GM18873 (cell line): Measurements from ENCODE around the gene TTLL7.
"Not testable (repeated sequence)": the region's sequence is repeated elsewhere in the genome, so short reads cannot be mapped to it uniquely, and the experiment has no call there.

ENCODE experiments used
- ATAC-seq: cut with Tn5 transposase; IDR thresholded peaks from one replicate; pipeline ENCODE4 v1.9.1; 2021; ENCODE audit warnings: mild to moderate bottlenecking, moderate library complexity, moderate number of reproducible peaks; ENCODE audit not compliant: unreplicated experiment, low FRiP score

TTLL7 gene

DNA sequence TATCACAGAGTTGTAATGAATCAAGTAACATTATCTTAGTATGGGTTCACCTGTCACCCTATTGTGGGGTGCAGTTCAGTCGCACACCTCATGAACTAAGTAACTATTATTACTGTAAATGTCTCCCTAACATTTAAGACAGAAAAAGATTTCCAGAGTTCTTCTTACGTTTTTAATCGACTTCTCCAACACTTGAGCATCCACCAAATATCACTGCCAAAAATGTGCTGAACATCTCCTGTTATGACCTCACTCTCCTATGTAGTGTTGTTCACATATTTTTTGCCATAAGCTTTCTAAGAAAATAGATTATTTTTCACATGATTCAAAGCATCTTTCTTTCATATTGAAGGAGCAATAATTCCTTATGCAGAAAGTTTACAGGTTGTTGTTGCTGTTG lies 1.3 kb downstream of the TTLL7 start:
- ATAC-seq: no peak

GRCh38 chr1:83996621-83997020 lies 2.3 kb downstream of the TTLL7 start:
- no peak for ATAC-seq

DNA sequence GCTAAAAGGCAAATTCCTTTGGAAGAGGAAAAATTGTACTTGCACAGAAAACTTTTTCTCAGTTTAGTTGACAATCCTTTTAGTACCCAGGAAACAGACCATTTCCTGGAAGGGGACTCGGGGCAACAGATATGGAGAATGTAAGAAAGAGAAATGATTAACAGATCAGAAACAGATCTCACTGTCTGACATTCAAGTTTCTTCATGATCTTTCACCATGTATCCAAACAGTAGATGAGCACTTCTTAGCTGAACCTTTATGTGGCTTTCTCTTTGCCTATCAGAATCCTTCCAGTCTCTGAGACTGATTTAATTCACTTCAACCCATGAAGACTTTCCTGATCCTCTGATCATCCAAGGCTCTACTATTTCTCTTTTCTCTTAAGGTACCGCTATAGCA lies 2.7 kb downstream of the TTLL7 start:
- no peak for ATAC-seq

GRCh38 chr1:83995649-83996048 lies 3.3 kb downstream of the TTLL7 start:
- no peak for ATAC-seq

GRCh38 chr1:83994111-83994510 lies 4.8 kb downstream of the TTLL7 start:
- no peak for ATAC-seq

- no peak for ATAC-seq
Observed at GRCh38 chr1:83990734-83991133, 8.2 kb downstream of the TTLL7 start.

DNA sequence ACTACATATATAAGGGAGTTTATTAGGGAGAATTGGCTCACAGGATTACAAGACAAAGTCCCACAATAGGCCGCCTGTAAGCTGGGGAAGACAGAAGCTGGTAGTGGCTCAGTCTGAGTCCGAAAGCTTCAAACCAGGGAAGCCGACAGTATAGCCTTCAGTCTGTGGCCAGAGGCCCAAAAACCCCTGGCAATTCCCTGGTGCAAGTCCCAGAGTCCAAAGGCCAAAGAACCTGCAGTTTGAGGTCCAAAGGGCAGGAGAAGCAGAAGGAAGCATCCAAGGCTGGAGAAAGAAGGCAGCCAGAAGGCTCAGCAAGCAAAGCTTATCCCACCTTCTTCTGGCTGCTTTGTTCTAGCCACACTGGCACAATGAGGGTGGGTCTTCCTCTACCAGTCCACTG lies 13.9 kb downstream of the TTLL7 start:
- ATAC-seq: no peak

DNA sequence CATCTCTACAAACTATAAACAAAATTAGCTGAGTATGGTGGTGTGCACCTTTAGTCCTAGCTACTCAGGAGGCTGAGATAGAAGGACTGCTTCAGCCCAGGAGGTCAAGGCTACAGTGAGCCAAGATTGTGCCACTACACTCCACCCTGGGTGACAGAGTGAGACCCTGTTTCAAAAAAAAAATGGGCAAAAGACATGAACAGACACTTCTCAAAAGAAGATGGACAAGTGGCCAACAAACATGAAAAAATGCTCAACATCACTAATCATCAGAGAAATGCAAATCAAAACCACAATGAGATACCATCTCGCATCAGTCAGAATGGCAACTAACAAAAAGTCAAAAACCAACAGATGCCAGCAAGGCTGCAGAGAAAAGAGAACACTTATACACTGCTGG lies 15.0 kb downstream of the TTLL7 start:
- ATAC-seq: not testable (repeated sequence)

GRCh38 chr1:83978056-83978455 lies 20.9 kb downstream of the TTLL7 start:
- ATAC-seq: no peak

DNA sequence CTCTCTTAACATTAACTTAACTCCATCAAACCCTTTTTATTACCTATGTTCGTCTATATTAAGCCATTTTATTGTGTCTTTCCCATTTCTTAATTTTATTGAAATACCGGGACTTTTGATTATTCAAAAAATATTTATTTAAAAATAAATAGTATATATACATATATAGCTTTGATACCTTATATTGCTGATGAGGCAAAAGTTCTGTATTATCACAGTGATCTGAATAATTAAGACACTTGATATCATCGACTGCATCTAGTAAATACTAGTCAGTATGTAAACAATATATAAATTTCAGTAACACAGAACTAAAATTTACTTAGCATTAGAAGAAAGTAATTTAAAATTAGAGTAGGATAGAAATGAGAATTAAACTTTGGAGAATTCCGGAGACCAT lies 22.0 kb downstream of the TTLL7 start:
- no peak for ATAC-seq

DNA sequence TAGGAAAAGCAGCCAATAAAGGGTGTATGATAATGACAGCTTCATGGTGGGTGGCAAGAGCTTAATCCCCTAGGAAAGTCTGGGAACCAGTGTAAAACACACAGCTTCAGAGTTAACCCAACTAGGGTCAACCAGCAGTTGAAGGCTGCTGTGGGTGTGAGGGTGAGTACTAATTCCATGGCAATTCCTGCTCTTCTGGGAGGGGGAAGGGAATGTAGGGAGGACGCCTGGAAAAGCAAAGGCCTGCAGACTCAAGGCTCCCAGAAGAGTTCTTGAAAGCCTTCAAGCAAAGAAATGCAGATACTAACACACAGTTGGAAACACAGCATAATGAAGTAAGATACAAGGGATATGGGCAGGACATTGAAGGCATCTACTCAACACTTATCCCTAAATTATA lies 28.1 kb downstream of the TTLL7 start:
- no peak for ATAC-seq

GRCh38 chr1:83970114-83970513 lies 28.8 kb downstream of the TTLL7 start:
- ATAC-seq: no peak

- no peak for ATAC-seq
Observed at GRCh38 chr1:83967336-83967735, 31.6 kb downstream of the TTLL7 start.

DNA sequence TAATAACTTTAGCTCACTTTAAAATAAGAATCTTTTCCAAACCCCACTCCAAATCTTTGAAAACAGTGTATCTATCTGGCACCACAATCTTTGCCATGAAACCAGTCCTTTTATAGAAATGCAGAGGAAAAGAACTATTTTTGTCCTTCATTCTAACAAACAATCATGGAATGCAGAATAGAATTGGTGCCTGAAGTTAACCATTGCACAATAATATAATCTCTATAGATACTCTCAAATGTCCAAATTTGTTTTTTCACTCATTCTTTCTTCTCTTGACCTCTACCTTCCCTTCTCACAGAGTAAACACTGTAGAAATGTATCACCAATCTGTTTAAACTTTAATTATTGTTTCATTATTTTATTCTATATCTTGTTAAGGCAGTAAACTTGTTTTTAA lies 34.8 kb downstream of the TTLL7 start:
- ATAC-seq: no peak

- ATAC-seq: no peak
Observed at GRCh38 chr1:83961571-83962295, 37.2 kb downstream of the TTLL7 start.

DNA sequence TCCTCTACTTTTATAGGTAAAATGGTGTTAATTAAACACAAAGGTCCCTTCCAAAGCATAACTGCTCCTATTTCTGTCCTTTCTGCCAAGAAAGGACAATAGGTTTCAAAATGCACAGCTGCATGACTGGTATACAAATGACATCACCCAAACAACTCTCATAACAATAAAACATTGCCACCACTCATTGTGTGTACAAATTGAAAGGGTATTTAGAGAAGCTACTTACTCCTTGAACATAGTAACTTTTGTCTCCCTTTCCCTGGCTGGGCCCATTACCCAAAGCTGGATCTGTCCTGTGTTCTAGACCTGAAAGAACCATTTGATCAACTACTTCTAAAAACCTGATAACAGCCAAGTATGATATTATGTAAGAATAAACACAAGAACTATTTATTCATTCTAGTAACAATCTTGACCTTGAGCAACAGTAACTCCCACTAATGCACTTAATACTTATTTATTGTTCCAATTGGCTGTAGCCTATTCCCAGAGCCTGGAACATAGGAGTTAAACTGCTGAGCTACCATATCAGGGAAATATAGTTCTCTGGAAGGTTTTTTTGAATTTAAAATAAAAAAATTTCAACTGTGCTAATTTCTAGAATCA lies 38.2 kb downstream of the TTLL7 start:
- no peak for ATAC-seq

GRCh38 chr1:83959824-83960498 lies 39.0 kb downstream of the TTLL7 start:
- no peak for ATAC-seq

DNA sequence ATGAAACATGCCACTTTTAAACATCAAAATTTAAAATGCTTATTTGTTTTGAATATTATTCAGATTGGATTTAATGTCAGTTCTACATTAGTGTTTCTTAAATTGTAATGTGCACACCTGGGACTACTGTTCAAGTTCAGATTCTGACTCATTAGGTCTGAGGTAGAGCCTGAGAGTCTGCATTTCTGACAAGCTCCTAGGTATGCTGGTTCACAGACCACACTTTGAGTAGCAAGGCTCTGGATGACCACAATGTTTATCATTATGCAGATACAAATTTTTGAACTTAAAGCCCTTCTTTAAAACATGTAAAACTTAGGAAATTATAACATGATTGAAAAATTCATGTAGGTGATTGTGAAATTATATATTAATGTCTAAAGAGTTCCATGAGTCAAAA lies 40.2 kb downstream of the TTLL7 start:
- ATAC-seq: no peak

DNA sequence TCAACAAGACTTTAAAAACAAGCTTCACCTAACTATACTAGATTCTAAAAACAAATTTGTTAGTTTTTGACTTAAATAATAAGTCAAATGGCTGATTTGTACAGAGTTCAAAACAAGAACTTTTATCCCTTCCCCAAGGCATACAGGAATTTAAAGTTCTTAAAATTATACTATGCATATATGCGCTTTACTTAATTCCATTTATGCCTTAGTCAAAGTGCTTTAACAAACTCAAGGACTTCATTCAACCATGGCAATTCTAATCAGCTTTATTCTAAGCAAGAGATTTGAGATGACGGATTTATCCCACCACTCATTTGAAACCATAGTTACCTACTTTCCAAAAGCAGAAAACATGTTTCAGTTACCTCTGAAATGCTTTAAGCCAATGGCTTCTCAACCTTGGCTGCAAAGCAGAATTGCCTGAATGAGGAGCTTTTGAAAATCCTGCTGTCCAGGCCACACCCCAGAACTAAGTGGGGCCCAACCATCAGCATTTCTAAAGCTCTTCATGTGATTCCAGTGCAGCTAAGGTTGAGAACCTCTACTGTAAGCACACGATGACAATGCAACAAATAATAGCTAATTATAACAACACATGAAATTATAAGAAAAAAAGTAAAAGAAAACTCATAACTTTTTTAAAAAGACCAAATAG lies 44.6 kb downstream of the TTLL7 start:
- no peak for ATAC-seq

GRCh38 chr1:83950106-83950661 lies 48.7 kb downstream of the TTLL7 start:
- ATAC-seq: no peak

- ATAC-seq: no peak
Observed at GRCh38 chr1:83942914-83943313, 56.0 kb downstream of the TTLL7 start.
